H1 (cell line): ENCODE results near the gene SYTL2. TPM values are rescaled to one million over a fixed set of nuclear protein-coding genes. Genes with fewer than 3 reads are reported as not detected.

Experiments used
- CTCF ChIA-PET: fragments of 300-600 bp; sonication (Branson Sonifier 250); formaldehyde crosslinking; loops from one replicate; lab custom pipeline; 2021; ENCODE audit not compliant: partially characterized antibody; lab: Charles Lee
- POLR2A ChIA-PET: fragments of 300-600 bp; sonication (Branson Sonifier 250); formaldehyde crosslinking; loops from one replicate; lab custom pipeline; 2021; ENCODE audit warnings: inconsistent platforms; ENCODE audit not compliant: partially characterized antibody; lab: Charles Lee
- DNase-seq, 2 experiments: peaks; one replicate each; pipeline versions ENCODE4 v3.0.0 to v3.0.0-alpha.2; 2010 to 2022; ENCODE audit warnings: low spot score in 2 of 2, low read depth in 1 of 2, mixed read lengths in 1 of 2
- FAIRE-seq: peaks from 2 replicates; lab custom pipeline; 2011; peaks lifted over from hg19 to GRCh38; lab: Jason Lieb, UNC
- H2AFZ ChIP-seq: 2 replicates; pipeline ENCODE4 v1.8.1; 2012; ENCODE audit warnings: low read length, inconsistent platforms
- H2AK5ac ChIP-seq: 2 replicates; pipeline ENCODE4 v1.6.1; 2013; ENCODE audit warnings: low read depth, low read length
- H2BK120ac ChIP-seq: replicated peaks from 2 replicates; pipeline ENCODE3; 2013; ENCODE audit warnings: low read depth, low read length, inconsistent platforms
- H2BK12ac ChIP-seq: 2 replicates; pipeline ENCODE4 v1.6.1; 2013; ENCODE audit warnings: low read depth, low read length
- H2BK15ac ChIP-seq: 2 replicates; pipeline ENCODE4 v1.6.1; 2013; ENCODE audit warnings: low read length
- H2BK20ac ChIP-seq: 2 replicates; pipeline ENCODE4 v1.6.1; 2013; ENCODE audit warnings: low read length
- H2BK5ac ChIP-seq: 2 replicates; pipeline ENCODE4 v1.6.1; 2013; ENCODE audit warnings: low read depth, low read length
- H3K14ac ChIP-seq: 2 replicates; pipeline ENCODE4 v1.6.1; 2013; ENCODE audit warnings: inconsistent platforms; ENCODE audit not compliant: insufficient read length
- H3K18ac ChIP-seq: 2 replicates; pipeline ENCODE4 v1.6.1; 2013; ENCODE audit warnings: low read length; ENCODE audit errors: extremely low read depth
- H3K23ac ChIP-seq: 2 replicates; pipeline ENCODE4 v1.6.1; 2013; ENCODE audit warnings: inconsistent platforms; ENCODE audit not compliant: insufficient read length
- H3K23me2 ChIP-seq: 2 replicates; pipeline ENCODE4 v1.6.1; 2013; ENCODE audit warnings: low read depth, low read length
- H3K27ac ChIP-seq: 2 replicates; pipeline ENCODE4 v1.6.1; 2011; ENCODE audit warnings: low read depth, low read length, inconsistent platforms
- H3K27me3 ChIP-seq, 4 experiments: replicated peaks in 1 of 4; 1 replicate in 1 of 4; 2 replicates in 3 of 4; pipeline versions ENCODE4 v1.6.1 to v1.8.1; 2011 to 2013; ENCODE audit warnings: low read length in 3 of 4, mild to moderate bottlenecking in 3 of 4, inconsistent platforms in 2 of 4, mixed read lengths in 2 of 4, moderate library complexity in 1 of 4; ENCODE audit not compliant: control insufficient read depth in 3 of 4, insufficient read depth in 3 of 4; ENCODE audit errors: extremely low read depth in 1 of 4
- H3K36me3 ChIP-seq, 4 experiments: 2 replicates each; pipeline versions ENCODE4 v1.6.1 to v1.8.1; 2011 to 2013; ENCODE audit warnings: mild to moderate bottlenecking in 4 of 4, low read length in 3 of 4, moderate library complexity in 2 of 4, control low read depth in 1 of 4, inconsistent platforms in 1 of 4; ENCODE audit not compliant: insufficient read depth in 4 of 4, control insufficient read depth in 2 of 4
- H3K4ac ChIP-seq: replicated peaks from 2 replicates; pipeline ENCODE3; 2013; ENCODE audit warnings: low read length, low read depth, mixed read lengths, inconsistent platforms; ENCODE audit not compliant: insufficient read length
- H3K4me1 ChIP-seq, 4 experiments: replicated peaks in 1 of 4; 1 replicate in 1 of 4; 2 replicates in 3 of 4; pipeline versions ENCODE4 v1.6.1 to v1.8.1; 2011 to 2013; ENCODE audit warnings: low read length in 3 of 4, inconsistent platforms in 2 of 4, mixed read lengths in 1 of 4; ENCODE audit not compliant: insufficient read depth in 4 of 4, control insufficient read depth in 3 of 4
- H3K4me2 ChIP-seq, 2 experiments: 2 replicates each; pipeline versions ENCODE4 v1.6.1 to v1.8.1; 2011 to 2013; ENCODE audit warnings: low read depth in 2 of 2, low read length in 2 of 2, control low read depth in 1 of 2, inconsistent platforms in 1 of 2, mild to moderate bottlenecking in 1 of 2; ENCODE audit not compliant: insufficient read depth in 1 of 2
- H3K4me3 ChIP-seq, 4 experiments: fragments of 200-600, 300-600 bp in 1 of 4; sonication (generic), shearing (Covaris generic), sonication (Bioruptor Twin) in 1 of 4; 2 replicates each; pipeline versions ENCODE4 v1.5.1 to v1.8.1; 2011 to 2016; ENCODE audit warnings: low read length in 4 of 4, low read depth in 3 of 4, control low read depth in 2 of 4, inconsistent platforms in 2 of 4, mild to moderate bottlenecking in 2 of 4, mixed read lengths in 1 of 4, moderate library complexity in 1 of 4; ENCODE audit not compliant: insufficient read depth in 2 of 4; ENCODE audit errors: extremely low read depth in 1 of 4
- H3K56ac ChIP-seq: replicated peaks from 2 replicates; pipeline ENCODE3; 2013; ENCODE audit warnings: low read depth, mild to moderate bottlenecking, mixed read lengths, low read length, inconsistent platforms; ENCODE audit not compliant: insufficient read length
- H3K79me1 ChIP-seq: 2 replicates; pipeline ENCODE4 v1.6.1; 2013; ENCODE audit warnings: low read depth, low read length, control low read depth
- H3K79me2 ChIP-seq, 2 experiments: 2 replicates each; pipeline versions ENCODE4 v1.6.1 to v1.8.1; 2012 to 2013; ENCODE audit warnings: low read length in 2 of 2, mild to moderate bottlenecking in 2 of 2, inconsistent platforms in 1 of 2; ENCODE audit not compliant: insufficient read depth in 2 of 2, control insufficient read depth in 1 of 2
- H3K9ac ChIP-seq, 4 experiments: replicated peaks in 1 of 4; 1 replicate in 1 of 4; 2 replicates in 3 of 4; pipeline versions ENCODE4 v1.6.1 to v1.8.1; 2011 to 2013; ENCODE audit warnings: low read depth in 3 of 4, low read length in 3 of 4, control low read depth in 2 of 4, mild to moderate bottlenecking in 2 of 4, moderate library complexity in 2 of 4, inconsistent platforms in 1 of 4; ENCODE audit errors: extremely low read depth in 1 of 4
- H3K9me3 ChIP-seq, 2 experiments: 2 replicates each; pipeline versions ENCODE4 v1.6.1 to v1.8.1; 2012 to 2013; ENCODE audit warnings: mild to moderate bottlenecking in 2 of 2, moderate library complexity in 2 of 2, control low read depth in 1 of 2, inconsistent platforms in 1 of 2, low read depth in 1 of 2, low read length in 1 of 2, mixed read lengths in 1 of 2; ENCODE audit not compliant: insufficient read depth in 2 of 2
- H4K20me1 ChIP-seq, 2 experiments: replicated peaks in 1 of 2; 2 replicates each; pipeline versions ENCODE3 to v1.8.1; 2011 to 2013; ENCODE audit warnings: inconsistent platforms in 2 of 2, low read length in 2 of 2, mild to moderate bottlenecking in 1 of 2; ENCODE audit not compliant: insufficient read depth in 2 of 2, control insufficient read depth in 1 of 2
- H4K5ac ChIP-seq: 2 replicates; pipeline ENCODE4 v1.6.1; 2013; ENCODE audit warnings: low read length, low read depth, mixed read lengths, inconsistent platforms; ENCODE audit not compliant: insufficient read length
- H4K8ac ChIP-seq: 2 replicates; pipeline ENCODE4 v1.8.0; 2013; ENCODE audit warnings: mild to moderate bottlenecking, moderate library complexity, low read length, inconsistent platforms; ENCODE audit not compliant: insufficient read depth; ENCODE audit errors: extremely low read depth
- H4K91ac ChIP-seq: replicated peaks from 2 replicates; pipeline ENCODE3; 2013; ENCODE audit warnings: low read length, mixed read lengths, inconsistent platforms; ENCODE audit not compliant: insufficient read length
- CBX8 ChIP-seq: fragments of 300-800, 300-1000 bp; sonication (generic); IDR thresholded peaks from 2 replicates; pipeline ENCODE4 v1.7.1; 2016; ENCODE audit warnings: low read depth, low read length, borderline replicate concordance
- CEBPB ChIP-seq: IDR thresholded peaks from 2 replicates; pipeline ENCODE4 v1.6.1; 2012; ENCODE audit warnings: low read depth, low read length
- E2F6 ChIP-seq: IDR thresholded peaks from 2 replicates; pipeline ENCODE4 v1.6.1; 2012; ENCODE audit warnings: inconsistent platforms
- KDM5A ChIP-seq: fragments of 200-600 bp; IDR thresholded peaks from 2 replicates; pipeline ENCODE4 v1.7.1; 2012; ENCODE audit warnings: mild to moderate bottlenecking, low read length, inconsistent platforms, mixed read lengths
- PHF8 ChIP-seq: fragments of 200-600 bp; sonication (generic); conservative IDR thresholded peaks from 2 replicates; pipeline ENCODE4 v1.7.1; 2012; ENCODE audit warnings: low read depth, mild to moderate bottlenecking, inconsistent platforms, low read length, moderate library complexity
- POLR2AphosphoS5 ChIP-seq: IDR thresholded peaks from 2 replicates; pipeline ENCODE4 v1.6.1; 2011; ENCODE audit warnings: low read depth, low read length
- POU5F1 ChIP-seq: IDR thresholded peaks from 2 replicates; pipeline ENCODE4 v1.6.1; 2011; ENCODE audit warnings: low read depth, mild to moderate bottlenecking, low read length, moderate library complexity
- SAP30 ChIP-seq: fragments of 300-600 bp; sonication (generic); IDR thresholded peaks from 2 replicates; pipeline ENCODE4 v1.7.1; 2012; ENCODE audit warnings: low read length, moderate library complexity, mild to moderate bottlenecking, inconsistent platforms; ENCODE audit not compliant: insufficient read depth, insufficient replicate concordance
- SP1 ChIP-seq: IDR thresholded peaks from 2 replicates; pipeline ENCODE4 v1.6.1; 2011; ENCODE audit warnings: low read depth, low read length
- SP2 ChIP-seq: IDR thresholded peaks from 2 replicates; pipeline ENCODE4 v1.6.1; 2012; ENCODE audit warnings: mild to moderate bottlenecking, low read length, inconsistent platforms
- SRF ChIP-seq: IDR thresholded peaks from 2 replicates; pipeline ENCODE4 v1.6.1; 2011; ENCODE audit warnings: mild to moderate bottlenecking, low read depth, low read length, moderate library complexity
- YY1 ChIP-seq: IDR thresholded peaks from 2 replicates; pipeline ENCODE4 v1.6.1; 2011; ENCODE audit warnings: low read depth, mild to moderate bottlenecking, low read length
- WGBS, 2 experiments: shearing (Covaris generic) in 1 of 2; methylation state at CpG; one replicate each; pipeline versions ENCODE4 v1.1.6 to v1.1.7; 2013 to 2015; ENCODE audit warnings: low lambda C conversion rate in 2 of 2, mixed read lengths in 2 of 2, inconsistent platforms in 1 of 2, low coverage in 1 of 2, missing lambda C conversion rate in 1 of 2; ENCODE audit not compliant: insufficient replicate concordance in 2 of 2, insufficient coverage in 1 of 2, insufficient read length in 1 of 2; ENCODE audit errors: extremely low coverage in 1 of 2, missing lambda C conversion rate in 1 of 2; 5-methylcytosine and 5-hydroxymethylcytosine counted together
- polyA plus RNA-seq, 7 experiments: library from polyadenylated mRNA; depleted of rRNA in 3 of 7; stranded (reverse) in 5 of 7; unstranded in 2 of 7; fragments of >200 nt in 5 of 7; fragments of 200-250 nt in 2 of 7; gene quantifications; 1 replicate in 5 of 7; 2 replicates in 1 of 7; 4 replicates in 1 of 7; pipeline versions ENCODE4 v1.2.1 to v1.2.3, GENCODE V29; 2011 to 2013; ENCODE audit warnings: missing spikeins in 2 of 7, mixed read lengths in 2 of 7
- total RNA-seq: library from RNA; stranded (reverse); fragmentation: NEBNext Ultra II Directional; extraction: Animal tissue kit (Norgen Biotek cat#: 25700); gene quantifications from 2 replicates; pipeline ENCODE4 v1.2.1, GENCODE V29; 2021
- TF ChIP-seq, protein P1 (sequence below): IDR thresholded peaks from 2 replicates; pipeline ENCODE4 v1.6.1; 2011; ENCODE audit warnings: low read depth, mild to moderate bottlenecking, low read length; ENCODE audit not compliant: insufficient read depth

SYTL2 gene
- total and polyA plus RNA-seq, 2 of the 8 experiments (the other 6 are each of a cell fraction or from before 2014, with no cell fraction given): 1.3 to 9.1 TPM

- Histone ChIP-seq H2BK20ac (no peak within 1 kb of the TSS), H3K79me1 (no peaks in the 10 kb centered on the region), H3K56ac (no peak within 1 kb of the TSS), H3K14ac (no peak within 1 kb of the TSS), H2BK120ac (no peak within 1 kb of the TSS), H3K4me1 (peaks cover 0 to 3% (median 1%) of the 10 kb centered on the region in 4 experiments; a peak in 3 of 7 replicates), H3K4me2 (no peak within 1 kb of the TSS), H4K8ac (no peak within 1 kb of the TSS), H4K91ac (no peak within 1 kb of the TSS), H4K20me1 (no peaks in the 10 kb centered on the region), H2AFZ (peak within 1 kb of the TSS; percentile 72; the same call in 1 of the 2 replicates), H3K79me2 (no peaks in the 10 kb centered on the region), H3K23ac (no peak within 1 kb of the TSS), H4K5ac (no peak within 1 kb of the TSS), H3K23me2 (no peaks in the 10 kb centered on the region), H2BK5ac (no peak within 1 kb of the TSS), H3K18ac (no peak within 1 kb of the TSS), H2BK12ac (no peak within 1 kb of the TSS), H3K27me3 (no peaks in the 10 kb centered on the region; a peak in 1 of 7 replicates), H3K9ac (no peak within 1 kb of the TSS), H3K4me3 (no peak within 1 kb of the TSS), H2BK15ac (no peak within 1 kb of the TSS; the same call in 1 of the 2 replicates), H3K9me3 (no peaks in the 10 kb centered on the region), H2AK5ac (no peak within 1 kb of the TSS), H3K27ac (no peak within 1 kb of the TSS), H3K4ac (no peak within 1 kb of the TSS), H3K36me3 (no peaks in the 10 kb centered on the region)
- DNase-seq (no peak), FAIRE-seq (no peak)
- CTCF ChIA-PET: interaction anchor here (0.5 to 4.5 kb wide), 5 partner anchors 11 to 503 kb away, joined by 3 to 33 read pairs (median 3); partner anchors contain the start of gene SYTL2
- POLR2A ChIA-PET: no interaction called here
- 93% methylated on average over 13 of the region's 13 CpGs; no CpG with 5 or more reads in 1 of the 2 experiments for WGBS, 2 experiments
- TF ChIP-seq KDM5A (no peak), POLR2AphosphoS5 (no peak), SAP30 (no peak), E2F6 (no peak), SP1 (no peak), SRF (no peak), CBX8 (no peak), CEBPB (no peak), PHF8 (no peak), SP2 (no peak), YY1 (no peak), POU5F1 (no peak)
- TF ChIP-seq, protein P1, sequence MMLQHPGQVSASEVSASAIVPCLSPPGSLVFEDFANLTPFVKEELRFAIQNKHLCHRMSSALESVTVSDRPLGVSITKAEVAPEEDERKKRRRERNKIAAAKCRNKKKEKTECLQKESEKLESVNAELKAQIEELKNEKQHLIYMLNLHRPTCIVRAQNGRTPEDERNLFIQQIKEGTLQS: no peak
These were observed 125.0 kb downstream of the SYTL2 start, which contains the start of gene CCDC89 for GRCh38 chr11:85685820-85686459. TSS of gene CCDC89 (minus strand) at chr11:85686195. CDS start at chr11:85686130, 65 bp downstream.
